ENCODE results near the gene REEP3. TPM values are rescaled to one million over a fixed set of nuclear protein-coding genes. Genes with fewer than 3 reads are reported as not detected.
A peak's percentile ranks its signal among the peaks of the same experiment; 100 is the strongest.

Gene REEP3
- total and polyA plus RNA-seq, 2 experiments from 2014 or later: 44.2 to 49.2 TPM

GRCh38 chr10:63641799-63642198, 120.6 kb downstream of the REEP3 start:
- Histone ChIP-seq H3K4me1 (ENCODE audit: low read depth) (no peaks in the 10 kb centered on the region), H3K9me3 (ENCODE audit: low read depth) (no peaks in the 10 kb centered on the region), H3K36me3 (no peaks in the 10 kb centered on the region), H3K27ac (no peak overlapping the region), H3K4me3 (no peak overlapping the region), H3K27me3 (no peaks in the 10 kb centered on the region)
- TF ChIP-seq CTCF (IDR thresholded peaks at IDR 0.05; ENCODE audit: low read depth, low read length): no peak
- DNase-seq (ENCODE audit: low read depth in 1 of 2, low spot score in 1 of 2): no peak

GRCh38 chr10:63642808-63643207, 121.6 kb downstream of the REEP3 start:
- H3K9me3 ChIP-seq (ENCODE audit: low read depth): no peaks in the 10 kb centered on the region
- no peak overlapping the region for H3K4me3 ChIP-seq
- no peaks in the 10 kb centered on the region for H3K27me3 ChIP-seq
- H3K27ac ChIP-seq: no peak overlapping the region
- no peak for TF ChIP-seq CTCF (IDR thresholded peaks at IDR 0.05; ENCODE audit: low read depth, low read length)
- DNase-seq (ENCODE audit: low read depth in 1 of 2, low spot score in 1 of 2): peak in 1 of 2 donors; percentile 34
- no peaks in the 10 kb centered on the region for H3K36me3 ChIP-seq
- H3K4me1 ChIP-seq (ENCODE audit: low read depth): no peaks in the 10 kb centered on the region

- no peaks in the 10 kb centered on the region for H3K36me3 ChIP-seq
- no peaks in the 10 kb centered on the region for H3K27me3 ChIP-seq
- no peak overlapping the region for H3K27ac ChIP-seq
- TF ChIP-seq CTCF (IDR thresholded peaks at IDR 0.05; ENCODE audit: low read depth, low read length): no peak
- H3K4me1 ChIP-seq (ENCODE audit: low read depth): no peaks in the 10 kb centered on the region
- no peaks in the 10 kb centered on the region for H3K9me3 ChIP-seq (ENCODE audit: low read depth)
- no peak overlapping the region for H3K4me3 ChIP-seq
- no peak for DNase-seq (ENCODE audit: low read depth in 1 of 2, low spot score in 1 of 2)
These were observed 123.4 kb downstream of the REEP3 start for GRCh38 chr10:63644418-63645142.

- no peak overlapping the region for H3K27ac ChIP-seq
These were observed 124.0 kb downstream of the REEP3 start for GRCh38 chr10:63645195-63645594.

GRCh38 chr10:63646491-63646890, 125.3 kb downstream of the REEP3 start:
- no peak for TF ChIP-seq CTCF (IDR thresholded peaks at IDR 0.05; ENCODE audit: low read depth, low read length)
- no peaks in the 10 kb centered on the region for H3K4me1 ChIP-seq (ENCODE audit: low read depth)
- no peak for DNase-seq (ENCODE audit: low read depth in 1 of 2, low spot score in 1 of 2)

More at GRCh38 chr10:63645195-63645594, 124.0 kb downstream of the REEP3 start:
- Histone ChIP-seq H3K4me3 (no peak overlapping the region), H3K9me3 (ENCODE audit: low read depth) (no peaks in the 10 kb centered on the region), H3K27me3 (no peaks in the 10 kb centered on the region), H3K36me3 (no peaks in the 10 kb centered on the region), H3K4me1 (ENCODE audit: low read depth) (no peaks in the 10 kb centered on the region)
- DNase-seq (ENCODE audit: low read depth in 1 of 2, low spot score in 1 of 2): no peak
- TF ChIP-seq CTCF (IDR thresholded peaks at IDR 0.05; ENCODE audit: low read depth, low read length): no peak

More at GRCh38 chr10:63646491-63646890, 125.3 kb downstream of the REEP3 start:
- Histone ChIP-seq H3K9me3 (ENCODE audit: low read depth) (no peaks in the 10 kb centered on the region), H3K27me3 (no peaks in the 10 kb centered on the region), H3K36me3 (no peaks in the 10 kb centered on the region), H3K4me3 (no peak overlapping the region), H3K27ac (no peak overlapping the region)
